GM20000 (cell line): Measurements from ENCODE around the gene TPK1.

Experiments
- DNase-seq: peaks from one replicate; pipeline ENCODE4 v3.0.0; 2012; ENCODE audit warnings: low spot score
- CTCF ChIP-seq: IDR thresholded peaks from 2 replicates; pipeline ENCODE4 v1.5.1; 2012; ENCODE audit warnings: mild to moderate bottlenecking, control low read depth; ENCODE audit errors: extremely low read depth, missing control alignments

TPK1 gene

GRCh38 chr7:144777005-144777839, 58.6 kb downstream of the TPK1 start:
- no peak for TF ChIP-seq CTCF
- no peak for DNase-seq

- TF ChIP-seq CTCF = no peak
- no peak for DNase-seq
Observed at GRCh38 chr7:144776447-144776846, 59.4 kb downstream of the TPK1 start.

GRCh38 chr7:144775749-144776148, 60.1 kb downstream of the TPK1 start:
- DNase-seq = no peak
- TF ChIP-seq CTCF = no peak

GRCh38 chr7:144771927-144772326, 63.9 kb downstream of the TPK1 start:
- no peak for DNase-seq
- TF ChIP-seq CTCF = no peak

GRCh38 chr7:144771174-144771573, 64.7 kb downstream of the TPK1 start:
- DNase-seq = no peak
- TF ChIP-seq CTCF = no peak

- no peak for TF ChIP-seq CTCF
- no peak for DNase-seq
Observed at GRCh38 chr7:144769352-144769751, 66.5 kb downstream of the TPK1 start.

GRCh38 chr7:144768633-144769032, 67.2 kb downstream of the TPK1 start:
- TF ChIP-seq CTCF = no peak

More at GRCh38 chr7:144768633-144769032, 67.2 kb downstream of the TPK1 start:
- no peak for DNase-seq
